Measurements from ENCODE around the gene CRIM1.

Gene CRIM1

DNA sequence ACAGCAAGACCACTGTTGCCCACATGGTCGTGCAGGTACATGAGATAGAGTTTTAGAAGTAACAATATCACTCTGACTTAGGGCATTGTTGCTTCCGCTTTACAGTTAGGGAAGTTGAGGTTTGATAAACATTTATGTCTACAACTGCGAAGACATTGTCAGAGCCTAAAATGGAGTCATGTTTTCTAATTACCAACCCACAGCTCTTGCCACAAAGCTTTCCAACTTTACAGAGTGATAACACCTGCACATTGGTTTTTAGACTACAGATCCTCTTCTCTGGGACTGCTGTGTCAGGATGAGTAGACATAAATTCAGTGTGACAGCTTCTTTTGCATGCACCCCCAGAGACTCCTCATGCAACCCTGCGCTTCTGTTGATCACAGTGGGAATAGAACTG is 123.4 kb downstream of the CRIM1 start:
- no peaks in the 10 kb centered on the region for H4K20me1 ChIP-seq (ENCODE audit: insufficient read depth, low read length)
- no peaks in the 10 kb centered on the region for H3K9me2 ChIP-seq (replicated peaks; ENCODE audit: insufficient read depth, low read length)
- no peaks in the 10 kb centered on the region for H3K27me3 ChIP-seq (replicated peaks; ENCODE audit: insufficient read depth, low read length)
- H3K4me2 ChIP-seq (ENCODE audit: low read depth, low read length) = peak overlapping the region; percentile 7; the same call in 1 of the 2 replicates
- no peak overlapping the region for H2AFZ ChIP-seq (ENCODE audit: low read length)
- TF ChIP-seq EZH2phosphoT487 (IDR thresholded peaks at IDR 0.05; ENCODE audit: low read length) (no peak), EZH2 (optimal IDR thresholded peaks at IDR 0.05; ENCODE audit: low read depth, low read length) (no peak)
- TF ChIP-seq, protein P1, sequence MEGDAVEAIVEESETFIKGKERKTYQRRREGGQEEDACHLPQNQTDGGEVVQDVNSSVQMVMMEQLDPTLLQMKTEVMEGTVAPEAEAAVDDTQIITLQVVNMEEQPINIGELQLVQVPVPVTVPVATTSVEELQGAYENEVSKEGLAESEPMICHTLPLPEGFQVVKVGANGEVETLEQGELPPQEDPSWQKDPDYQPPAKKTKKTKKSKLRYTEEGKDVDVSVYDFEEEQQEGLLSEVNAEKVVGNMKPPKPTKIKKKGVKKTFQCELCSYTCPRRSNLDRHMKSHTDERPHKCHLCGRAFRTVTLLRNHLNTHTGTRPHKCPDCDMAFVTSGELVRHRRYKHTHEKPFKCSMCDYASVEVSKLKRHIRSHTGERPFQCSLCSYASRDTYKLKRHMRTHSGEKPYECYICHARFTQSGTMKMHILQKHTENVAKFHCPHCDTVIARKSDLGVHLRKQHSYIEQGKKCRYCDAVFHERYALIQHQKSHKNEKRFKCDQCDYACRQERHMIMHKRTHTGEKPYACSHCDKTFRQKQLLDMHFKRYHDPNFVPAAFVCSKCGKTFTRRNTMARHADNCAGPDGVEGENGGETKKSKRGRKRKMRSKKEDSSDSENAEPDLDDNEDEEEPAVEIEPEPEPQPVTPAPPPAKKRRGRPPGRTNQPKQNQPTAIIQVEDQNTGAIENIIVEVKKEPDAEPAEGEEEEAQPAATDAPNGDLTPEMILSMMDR (IDR thresholded peaks at IDR 0.05; ENCODE audit: low read length) = no peak
- no peaks in the 10 kb centered on the region for H3K9me3 ChIP-seq (replicated peaks; ENCODE audit: insufficient read depth, low read length)
- H3K36me3 ChIP-seq (replicated peaks; ENCODE audit: insufficient read depth, low read length) = no peaks in the 10 kb centered on the region
- peak; percentile 44 for DNase-seq
- no peak overlapping the region for H3K9ac ChIP-seq (ENCODE audit: low read length)
- H3K79me2 ChIP-seq (ENCODE audit: low read length) = no peaks in the 10 kb centered on the region
- H3K27ac ChIP-seq (ENCODE audit: low read length) = peak overlapping the region; percentile 50; the same call in 1 of the 2 replicates
- H3K4me1 ChIP-seq (ENCODE audit: low read length) = peaks cover 25% of the 10 kb centered on the region
- no peaks in the 10 kb centered on the region for H3F3A ChIP-seq (ENCODE audit: insufficient read depth, low read length)
- H3K4me3 ChIP-seq (ENCODE audit: low read length) = no peak overlapping the region

DNA sequence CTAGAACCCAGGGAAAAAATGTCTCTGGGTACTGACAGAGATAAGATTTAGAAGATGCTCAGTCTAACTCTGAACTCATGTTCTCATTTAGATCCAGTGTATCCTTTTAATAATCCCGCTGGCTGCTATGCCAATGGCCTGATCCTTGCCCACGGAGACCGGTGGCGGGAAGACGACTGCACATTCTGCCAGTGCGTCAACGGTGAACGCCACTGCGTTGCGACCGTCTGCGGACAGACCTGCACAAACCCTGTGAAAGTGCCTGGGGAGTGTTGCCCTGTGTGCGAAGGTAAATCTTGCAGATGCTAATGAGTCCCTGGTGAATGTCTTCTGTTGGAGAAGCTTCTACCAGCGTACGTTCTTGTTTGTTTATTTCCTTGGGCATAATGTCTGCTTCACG is 123.8 kb downstream of the CRIM1 start:
- no peak overlapping the region for H3K9ac ChIP-seq (ENCODE audit: low read length)
- peak overlapping the region; percentile 50; the same call in 1 of the 2 replicates for H3K27ac ChIP-seq (ENCODE audit: low read length)
- no peaks in the 10 kb centered on the region for H3K9me3 ChIP-seq (replicated peaks; ENCODE audit: insufficient read depth, low read length)
- H3K9me2 ChIP-seq (replicated peaks; ENCODE audit: insufficient read depth, low read length) = no peaks in the 10 kb centered on the region
- peaks cover 25% of the 10 kb centered on the region for H3K4me1 ChIP-seq (ENCODE audit: low read length)
- H3K79me2 ChIP-seq (ENCODE audit: low read length) = no peaks in the 10 kb centered on the region
- H3K27me3 ChIP-seq (replicated peaks; ENCODE audit: insufficient read depth, low read length) = no peaks in the 10 kb centered on the region
- H2AFZ ChIP-seq (ENCODE audit: low read length) = no peak overlapping the region
- TF ChIP-seq EZH2 (optimal IDR thresholded peaks at IDR 0.05; ENCODE audit: low read depth, low read length) (no peak), EZH2phosphoT487 (IDR thresholded peaks at IDR 0.05; ENCODE audit: low read length) (no peak)
- TF ChIP-seq, protein P1 (IDR thresholded peaks at IDR 0.05; ENCODE audit: low read length) = no peak
- H4K20me1 ChIP-seq (ENCODE audit: insufficient read depth, low read length) = no peaks in the 10 kb centered on the region
- H3F3A ChIP-seq (ENCODE audit: insufficient read depth, low read length) = no peaks in the 10 kb centered on the region
- no peak overlapping the region for H3K4me2 ChIP-seq (ENCODE audit: low read depth, low read length)
- no peak for DNase-seq
- no peak overlapping the region for H3K4me3 ChIP-seq (ENCODE audit: low read length)
- H3K36me3 ChIP-seq (replicated peaks; ENCODE audit: insufficient read depth, low read length) = no peaks in the 10 kb centered on the region

DNA sequence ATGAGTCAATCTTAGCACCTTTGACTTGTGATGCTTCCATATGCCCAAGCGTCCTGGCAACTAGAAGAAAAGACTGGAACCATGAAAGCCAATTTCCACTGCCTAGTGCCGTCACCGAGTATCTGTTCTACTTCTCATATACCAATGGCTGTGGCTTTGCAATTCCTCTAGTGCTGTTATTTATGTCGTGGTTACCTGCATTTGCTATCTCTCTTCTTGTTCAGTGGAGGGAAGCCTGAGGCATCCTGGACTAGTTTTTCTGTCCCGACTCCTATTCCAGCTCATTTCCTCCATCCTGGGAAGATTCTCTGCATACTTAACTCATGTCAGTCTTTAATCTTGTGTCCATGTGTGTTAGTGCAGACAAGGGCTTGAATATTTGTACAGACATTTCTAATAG is 124.5 kb downstream of the CRIM1 start:
- Histone ChIP-seq H3F3A (ENCODE audit: insufficient read depth, low read length) (no peaks in the 10 kb centered on the region), H3K9me2 (replicated peaks; ENCODE audit: insufficient read depth, low read length) (no peaks in the 10 kb centered on the region), H3K9ac (ENCODE audit: low read length) (no peak overlapping the region), H3K4me1 (ENCODE audit: low read length) (peaks cover 25% of the 10 kb centered on the region), H3K4me2 (ENCODE audit: low read depth, low read length) (no peak overlapping the region), H3K36me3 (replicated peaks; ENCODE audit: insufficient read depth, low read length) (no peaks in the 10 kb centered on the region), H3K27ac (ENCODE audit: low read length) (no peak overlapping the region), H3K79me2 (ENCODE audit: low read length) (no peaks in the 10 kb centered on the region), H4K20me1 (ENCODE audit: insufficient read depth, low read length) (no peaks in the 10 kb centered on the region), H3K27me3 (replicated peaks; ENCODE audit: insufficient read depth, low read length) (no peaks in the 10 kb centered on the region), H2AFZ (ENCODE audit: low read length) (no peak overlapping the region), H3K9me3 (replicated peaks; ENCODE audit: insufficient read depth, low read length) (no peaks in the 10 kb centered on the region), H3K4me3 (ENCODE audit: low read length) (no peak overlapping the region)
- DNase-seq = no peak
- TF ChIP-seq, protein P1 (IDR thresholded peaks at IDR 0.05; ENCODE audit: low read length) = no peak
- no peak for TF ChIP-seq EZH2phosphoT487 (IDR thresholded peaks at IDR 0.05; ENCODE audit: low read length)
- no peak for TF ChIP-seq EZH2 (optimal IDR thresholded peaks at IDR 0.05; ENCODE audit: low read depth, low read length)
